HCT116 (cell line): ENCODE measurements around the gene HSPA12A. TPM values are rescaled to one million over a fixed set of nuclear protein-coding genes. Genes with fewer than 3 reads are reported as not detected.

Source experiments
- ATAC-seq: fragments of 200-7000 bp; cut with Tn5 transposase; 2 replicates; pipeline ENCODE4 v1.9.1; 2020; ENCODE audit warnings: mild to moderate bottlenecking, moderate library complexity
- BruUV-seq: library from RNA; stranded (reverse); fragments of 400-500 nt; replicated peaks from 2 replicates; lab custom pipeline; 2021; lab: Mats Ljungman, UMichigan
- CTCF ChIA-PET: fragments of 300-600 bp; sonication (Branson Sonifier 250); formaldehyde crosslinking; loops from one replicate; lab custom pipeline; 2021; ENCODE audit warnings: antibody characterized with exemption; lab: Charles Lee
- POLR2A ChIA-PET: fragments of 300-600, 350-600 bp; sonication (Branson Sonifier 250); formaldehyde crosslinking; loops from one replicate; lab custom pipeline; 2021; ENCODE audit warnings: antibody characterized with exemption; lab: Charles Lee
- RAD21 ChIA-PET, 2 experiments: fragments of 300-600 bp; sonication (Branson Sonifier 250); formaldehyde crosslinking; loops; one replicate each; lab custom pipeline; 2023; ENCODE audit warnings: low total read pairs in 2 of 2; ENCODE audit not compliant: uncharacterized antibody in 2 of 2, unreplicated experiment in 2 of 2, low non-redundant PET in 1 of 2; lab: Charles Lee
- DNase-seq: peaks from one replicate; pipeline ENCODE4 v3.0.0-alpha.2; 2010; ENCODE audit warnings: low read depth, low spot score
- H2AFZ ChIP-seq: fragments of 200-600 bp; shearing (Covaris generic), sonication (generic); 2 replicates; pipeline ENCODE4 v1.6.1; 2017; ENCODE audit warnings: low read depth, mixed run types, mixed read lengths, antibody characterized with exemption, low read length; ENCODE audit not compliant: poor library complexity, severe bottlenecking
- H3K27ac ChIP-seq: 2 replicates; pipeline ENCODE4 v1.5.1; 2012; ENCODE audit warnings: low read depth, low read length
- H3K27me3 ChIP-seq: fragments of 200-600 bp; sonication (generic); 2 replicates; pipeline ENCODE4 v1.6.1; 2016; ENCODE audit warnings: mixed run types, low read length, mixed read lengths; ENCODE audit not compliant: insufficient read depth
- H3K36me3 ChIP-seq, 2 experiments: fragments of 200-500 bp in 1 of 2; fragments of 200-600 bp in 1 of 2; sonication (Bioruptor generic) in 1 of 2; sonication (generic) in 1 of 2; 2 replicates each; pipeline versions ENCODE4 v1.5.1 to v1.6.1; 2014 to 2016; ENCODE audit warnings: low read length in 2 of 2, inconsistent platforms in 1 of 2, mixed read lengths in 1 of 2, mixed run types in 1 of 2; ENCODE audit not compliant: insufficient read depth in 2 of 2, control insufficient read depth in 1 of 2
- H3K4me1 ChIP-seq, 2 experiments: fragments of 200-600 bp in 1 of 2; sonication (generic) in 1 of 2; 2 replicates each; pipeline versions ENCODE4 v1.5.1 to v1.6.1; 2012 to 2017; ENCODE audit warnings: low read length in 2 of 2, inconsistent platforms in 1 of 2, mild to moderate bottlenecking in 1 of 2, mixed read lengths in 1 of 2, mixed run types in 1 of 2, moderate library complexity in 1 of 2; ENCODE audit not compliant: insufficient read depth in 2 of 2, control insufficient read depth in 1 of 2
- H3K4me2 ChIP-seq: fragments of 200-600 bp; sonication (generic); 2 replicates; pipeline ENCODE4 v1.6.1; 2017; ENCODE audit warnings: mixed run types, low read length, mixed read lengths
- H3K4me3 ChIP-seq, 2 experiments: fragments of 200-600 bp in 1 of 2; sonication (generic) in 1 of 2; replicated peaks in 1 of 2; 2 replicates each; pipeline ENCODE4 v1.5.1; 2011 to 2016; ENCODE audit warnings: low read length in 2 of 2, control low read depth in 1 of 2, low read depth in 1 of 2, mild to moderate bottlenecking in 1 of 2, mixed read lengths in 1 of 2, mixed run types in 1 of 2
- H3K79me2 ChIP-seq: fragments of 200-600 bp; sonication (generic); 2 replicates; pipeline ENCODE4 v1.6.1; 2017; ENCODE audit warnings: mild to moderate bottlenecking, mixed run types, low read length, moderate library complexity, mixed read lengths; ENCODE audit not compliant: insufficient read depth
- H3K9ac ChIP-seq: fragments of 200-600 bp; sonication (generic); 2 replicates; pipeline ENCODE4 v1.6.1; 2016; ENCODE audit warnings: low read length, mixed read lengths
- H3K9me2 ChIP-seq: fragments of 200-600 bp; sonication (generic), shearing (Covaris generic); 2 replicates; pipeline ENCODE4 v1.6.1; 2017; ENCODE audit warnings: mixed run types, mild to moderate bottlenecking, moderate library complexity; ENCODE audit not compliant: insufficient read depth
- H3K9me3 ChIP-seq, 2 experiments: fragments of 200-500 bp in 1 of 2; fragments of 200-600 bp in 1 of 2; sonication (Bioruptor generic) in 1 of 2; sonication (generic) in 1 of 2; 2 replicates each; pipeline ENCODE4 v1.6.1; 2014 to 2017; ENCODE audit warnings: low read length in 2 of 2, mixed read lengths in 2 of 2, inconsistent platforms in 1 of 2, low read depth in 1 of 2, mild to moderate bottlenecking in 1 of 2, mixed run types in 1 of 2, moderate library complexity in 1 of 2; ENCODE audit not compliant: control insufficient read depth in 1 of 2, insufficient read depth in 1 of 2
- H4K20me1 ChIP-seq: fragments of 200-600 bp; sonication (generic), shearing (Covaris generic); 2 replicates; pipeline ENCODE4 v1.6.1; 2017; ENCODE audit warnings: mixed run types, mild to moderate bottlenecking, moderate library complexity; ENCODE audit not compliant: insufficient read depth
- CBX3 ChIP-seq: IDR thresholded peaks from 2 replicates; pipeline ENCODE4 v1.6.1; 2012; ENCODE audit warnings: low read depth
- CTCF ChIP-seq, 3 experiments: fragments of 200-600 bp in 1 of 3; sonication (generic) in 1 of 3; IDR thresholded peaks in 2 of 3; conservative IDR thresholded peaks in 1 of 3; 2 replicates each; pipeline ENCODE4 v1.5.1; 2012 to 2017; ENCODE audit warnings: low read depth in 2 of 3, low read length in 2 of 3, antibody characterized with exemption in 1 of 3, borderline replicate concordance in 1 of 3, control low read depth in 1 of 3, mild to moderate bottlenecking in 1 of 3, mixed read lengths in 1 of 3, mixed run types in 1 of 3, moderate library complexity in 1 of 3; ENCODE audit not compliant: insufficient read depth in 1 of 3
- EZH2 ChIP-seq: fragments of 200-600 bp; sonication (generic); IDR thresholded peaks from 2 replicates; pipeline ENCODE4 v1.6.1; 2017; ENCODE audit warnings: antibody characterized with exemption, mixed run types
- FOSL1 ChIP-seq: IDR thresholded peaks from 2 replicates; pipeline ENCODE4 v1.6.1; 2012; ENCODE audit warnings: low read depth
- REST ChIP-seq: IDR thresholded peaks from 2 replicates; pipeline ENCODE4 v1.6.1; 2012; ENCODE audit warnings: low read depth
- SIN3A ChIP-seq: IDR thresholded peaks from 2 replicates; pipeline ENCODE4 v1.6.1; 2012; ENCODE audit warnings: low read depth
- SP1 ChIP-seq: IDR thresholded peaks from 2 replicates; pipeline ENCODE4 v1.6.1; 2012; ENCODE audit warnings: low read depth
- intact Hi-C: fragments of 100-400 bp; cut with micrococcal nuclease; formaldehyde crosslinking; loops from 2 replicates; pipeline ENCODE4 v1.10.0; 2022
- total RNA-seq: library from RNA; stranded (reverse); gene quantifications from one replicate; pipeline ENCODE4 v1.2.1, GENCODE V29; 2021; ENCODE audit not compliant: unreplicated experiment
- TF ChIP-seq, protein P1 (sequence below): IDR thresholded peaks from 2 replicates; pipeline ENCODE4 v1.6.1; 2011; ENCODE audit warnings: mild to moderate bottlenecking, low read length, moderate library complexity; ENCODE audit not compliant: insufficient replicate concordance; ENCODE audit errors: extremely low read depth

The HSPA12A gene
- total RNA-seq, 1 experiment from 2014 or later, result 19.8 TPM

GRCh38 chr10:116720668-116721546 lies 21.5 kb downstream of the HSPA12A start:
- intact Hi-C loops, result no loop called here

More at GRCh38 chr10:116720668-116721546, 21.5 kb downstream of the HSPA12A start:
- no TSS peak for BruUV-seq
- Histone ChIP-seq H3K4me2 (no peak overlapping the region), H3K9me2 (no peaks in the 10 kb centered on the region), H3K9me3 (no peaks in the 10 kb centered on the region), H4K20me1 (no peaks in the 10 kb centered on the region), H3K4me1 (no peaks in the 10 kb centered on the region), H3K9ac (no peak overlapping the region), H2AFZ (no peak overlapping the region), H3K27ac (no peak overlapping the region), H3K79me2 (no peaks in the 10 kb centered on the region; the same call in 1 of the 2 replicates), H3K4me3 (no peak overlapping the region), H3K27me3 (no peaks in the 10 kb centered on the region), H3K36me3 (no peaks in the 10 kb centered on the region)
- no peak for ATAC-seq
- TF ChIP-seq CBX3 (no peak), REST (no peak), CTCF (IDR thresholded peaks at IDR 0.05 in 2 of 3, conservative IDR thresholded peaks at IDR 0.05 in 1 of 3; ENCODE audit: borderline replicate concordance in 1 of 3, insufficient read depth in 1 of 3, low read depth in 2 of 3, low read length in 2 of 3) (no peak), FOSL1 (no peak), SP1 (no peak), EZH2 (no peak), SIN3A (no peak)
- TF ChIP-seq, protein P1, sequence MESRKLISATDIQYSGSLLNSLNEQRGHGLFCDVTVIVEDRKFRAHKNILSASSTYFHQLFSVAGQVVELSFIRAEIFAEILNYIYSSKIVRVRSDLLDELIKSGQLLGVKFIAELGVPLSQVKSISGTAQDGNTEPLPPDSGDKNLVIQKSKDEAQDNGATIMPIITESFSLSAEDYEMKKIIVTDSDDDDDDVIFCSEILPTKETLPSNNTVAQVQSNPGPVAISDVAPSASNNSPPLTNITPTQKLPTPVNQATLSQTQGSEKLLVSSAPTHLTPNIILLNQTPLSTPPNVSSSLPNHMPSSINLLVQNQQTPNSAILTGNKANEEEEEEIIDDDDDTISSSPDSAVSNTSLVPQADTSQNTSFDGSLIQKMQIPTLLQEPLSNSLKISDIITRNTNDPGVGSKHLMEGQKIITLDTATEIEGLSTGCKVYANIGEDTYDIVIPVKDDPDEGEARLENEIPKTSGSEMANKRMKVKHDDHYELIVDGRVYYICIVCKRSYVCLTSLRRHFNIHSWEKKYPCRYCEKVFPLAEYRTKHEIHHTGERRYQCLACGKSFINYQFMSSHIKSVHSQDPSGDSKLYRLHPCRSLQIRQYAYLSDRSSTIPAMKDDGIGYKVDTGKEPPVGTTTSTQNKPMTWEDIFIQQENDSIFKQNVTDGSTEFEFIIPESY, result no peak
- ChIA-PET CTCF (no interaction called here), POLR2A (interaction anchor here (0.5 kb wide), 1 partner anchor 73 kb away, joined by 4 read pairs; no protein-coding TSS in a partner anchor), RAD21 (no interaction called here)
- DNase-seq, result no peak
